ENCODE measurements around the gene TCFL5.

- TF ChIP-seq POLR2AphosphoS5 (IDR thresholded peaks at IDR 0.05; ENCODE audit: low read depth, low read length) (no peak), TAF1 (IDR thresholded peaks at IDR 0.05; ENCODE audit: borderline replicate concordance, insufficient read depth, low read length) (no peak), REST (IDR thresholded peaks at IDR 0.05; ENCODE audit: insufficient read depth in 1 of 2, low read depth in 2 of 2, low read length in 2 of 2) (no peak)
Observed at GRCh38 chr20:62855120-62855519, 6.5 kb downstream of the TCFL5 start.

Measured in PFSK-1 (cell line).